HEK293 (cell line): ENCODE data around the gene NME1.

Source experiments
- CTCF ChIA-PET: fragments of 350-600 bp; formaldehyde crosslinking; extraction: SDS; loops from one replicate; lab custom pipeline; 2021; ENCODE audit warnings: antibody characterized with exemption; lab: Yijun Ruan, JAX
- POLR2A ChIA-PET: fragments of 300-600 bp; formaldehyde crosslinking; extraction: SDS; loops from one replicate; lab custom pipeline; 2020; ENCODE audit warnings: antibody characterized with exemption, inconsistent platforms; lab: Yijun Ruan, JAX
- H3K27ac ChIP-seq: fragments of 200-500 bp; sonication (Bioruptor generic); 2 replicates; pipeline ENCODE4 v1.5.1; 2014; ENCODE audit warnings: low read depth, low read length, control low read depth, inconsistent platforms; ENCODE audit errors: extremely low read depth
- H3K36me3 ChIP-seq, 2 experiments: fragments of 200-500 bp in 1 of 2; sonication (Bioruptor generic) in 1 of 2; 1 replicate in 1 of 2; 2 replicates in 1 of 2; pipeline ENCODE4 v1.5.1; 2014 to 2017; ENCODE audit warnings: inconsistent platforms in 2 of 2, low read length in 2 of 2; ENCODE audit not compliant: control insufficient read depth in 2 of 2, insufficient read depth in 1 of 2
- H3K4me1 ChIP-seq: fragments of 200-500 bp; sonication (Bioruptor generic); 2 replicates; pipeline ENCODE4 v1.5.1; 2014; ENCODE audit warnings: mild to moderate bottlenecking, low read length, inconsistent platforms; ENCODE audit not compliant: control insufficient read depth, insufficient read depth
- H3K4me3 ChIP-seq: 2 replicates; pipeline ENCODE4 v1.5.1; 2011; ENCODE audit warnings: low read depth, mild to moderate bottlenecking, control low read depth, low read length, moderate library complexity
- H3K9me3 ChIP-seq: fragments of 200-500 bp; sonication (Bioruptor generic); 2 replicates; pipeline ENCODE4 v1.5.1; 2014; ENCODE audit warnings: low read depth, low read length, inconsistent platforms; ENCODE audit not compliant: control insufficient read depth, insufficient read depth
- BCL11A ChIP-seq: fragments of 450-650 bp; formaldehyde crosslinking; IDR thresholded peaks from 2 replicates; pipeline ENCODE4 v1.5.1; 2016; ENCODE audit warnings: low read depth, missing biosample characterization, missing genetic modification characterization
- IKZF3 ChIP-seq: fragments of 450-650 bp; IDR thresholded peaks from 2 replicates; pipeline ENCODE4 v1.5.0; 2018; ENCODE audit warnings: missing biosample characterization, mild to moderate bottlenecking, missing genetic modification characterization, moderate library complexity
- OVOL3 ChIP-seq: fragments of 450-650 bp; formaldehyde crosslinking; IDR thresholded peaks from 2 replicates; pipeline ENCODE4 v1.5.1; 2016; ENCODE audit warnings: missing biosample characterization, missing genetic modification characterization
- REPIN1 ChIP-seq: fragments of 450-650 bp; formaldehyde crosslinking; IDR thresholded peaks from 2 replicates; pipeline ENCODE4 v1.5.1; 2017; ENCODE audit warnings: missing biosample characterization, missing genetic modification characterization, low read depth
- ZNF16 ChIP-seq: fragments of 450-650 bp; formaldehyde crosslinking; IDR thresholded peaks from 2 replicates; pipeline ENCODE4 v1.5.1; 2016; ENCODE audit warnings: low read depth, missing biosample characterization, missing genetic modification characterization
- ZNF341 ChIP-seq: fragments of 450-650 bp; formaldehyde crosslinking; IDR thresholded peaks from 2 replicates; pipeline ENCODE4; 2016; ENCODE audit warnings: low read depth, missing biosample characterization, missing genetic modification characterization
- ZNF585B ChIP-seq: fragments of 450-650 bp; formaldehyde crosslinking; IDR thresholded peaks from 2 replicates; pipeline ENCODE4 v1.5.1; 2016; ENCODE audit warnings: missing biosample characterization, missing genetic modification characterization
- ZNF830 ChIP-seq: fragments of 450-650 bp; IDR thresholded peaks from 2 replicates; pipeline ENCODE4 v1.5.0; 2018; ENCODE audit warnings: missing biosample characterization, missing genetic modification characterization, low read depth, mild to moderate bottlenecking, moderate library complexity
- TF ChIP-seq, protein P1 (sequence below): fragments of 450-650 bp; formaldehyde crosslinking; IDR thresholded peaks from 2 replicates; pipeline ENCODE4 v1.5.1; 2016; ENCODE audit warnings: missing biosample characterization, missing genetic modification characterization
- TF ChIP-seq, protein P2 (sequence below): fragments of 450-650 bp; formaldehyde crosslinking; IDR thresholded peaks from 2 replicates; pipeline ENCODE4 v1.5.1; 2016; ENCODE audit warnings: missing biosample characterization, missing genetic modification characterization
- TF ChIP-seq, protein P3 (sequence below): fragments of 450-650 bp; formaldehyde crosslinking; IDR thresholded peaks from 2 replicates; pipeline ENCODE4 v1.5.1; 2016; ENCODE audit warnings: missing biosample characterization, missing genetic modification characterization

NME1 gene

DNA sequence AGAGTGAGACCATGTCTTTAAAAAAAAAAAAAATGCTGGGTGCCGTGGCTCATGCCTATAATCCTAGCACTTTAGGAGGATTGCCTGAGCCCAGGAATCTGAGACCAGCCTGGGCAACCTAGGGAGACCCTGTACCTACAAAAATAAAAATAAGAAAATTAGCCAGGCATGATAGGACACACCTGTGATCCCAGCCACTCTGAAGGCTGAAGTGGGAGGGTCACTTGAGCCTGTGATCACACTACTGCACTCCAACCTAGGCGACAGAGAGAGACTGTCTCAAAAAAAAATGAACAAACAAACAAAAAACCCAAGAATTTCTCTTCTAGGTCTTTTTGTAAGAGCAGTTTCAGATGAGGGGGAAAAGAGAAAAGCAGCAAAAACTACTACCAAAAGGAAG lies 47.5 kb downstream of the NME1 start:
- no peaks in the 10 kb centered on the region for H3K4me1 ChIP-seq
- H3K9me3 ChIP-seq, result no peaks in the 10 kb centered on the region
- POLR2A ChIA-PET, result no interaction called here
- H3K27ac ChIP-seq, result no peak overlapping the region
- H3K36me3 ChIP-seq, result peaks cover 70 to 74% of the 10 kb centered on the region in 2 experiments
- TF ChIP-seq ZNF830, result no peak
- TF ChIP-seq, protein P1, sequence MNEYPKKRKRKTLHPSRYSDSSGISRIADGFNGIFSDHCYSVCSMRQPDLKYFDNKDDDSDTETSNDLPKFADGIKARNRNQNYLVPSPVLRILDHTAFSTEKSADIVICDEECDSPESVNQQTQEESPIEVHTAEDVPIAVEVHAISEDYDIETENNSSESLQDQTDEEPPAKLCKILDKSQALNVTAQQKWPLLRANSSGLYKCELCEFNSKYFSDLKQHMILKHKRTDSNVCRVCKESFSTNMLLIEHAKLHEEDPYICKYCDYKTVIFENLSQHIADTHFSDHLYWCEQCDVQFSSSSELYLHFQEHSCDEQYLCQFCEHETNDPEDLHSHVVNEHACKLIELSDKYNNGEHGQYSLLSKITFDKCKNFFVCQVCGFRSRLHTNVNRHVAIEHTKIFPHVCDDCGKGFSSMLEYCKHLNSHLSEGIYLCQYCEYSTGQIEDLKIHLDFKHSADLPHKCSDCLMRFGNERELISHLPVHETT (tag by site-specific recombination), result no peak
- TF ChIP-seq ZNF341 (tag by site-specific recombination), result no peak
- TF ChIP-seq, protein P2, sequence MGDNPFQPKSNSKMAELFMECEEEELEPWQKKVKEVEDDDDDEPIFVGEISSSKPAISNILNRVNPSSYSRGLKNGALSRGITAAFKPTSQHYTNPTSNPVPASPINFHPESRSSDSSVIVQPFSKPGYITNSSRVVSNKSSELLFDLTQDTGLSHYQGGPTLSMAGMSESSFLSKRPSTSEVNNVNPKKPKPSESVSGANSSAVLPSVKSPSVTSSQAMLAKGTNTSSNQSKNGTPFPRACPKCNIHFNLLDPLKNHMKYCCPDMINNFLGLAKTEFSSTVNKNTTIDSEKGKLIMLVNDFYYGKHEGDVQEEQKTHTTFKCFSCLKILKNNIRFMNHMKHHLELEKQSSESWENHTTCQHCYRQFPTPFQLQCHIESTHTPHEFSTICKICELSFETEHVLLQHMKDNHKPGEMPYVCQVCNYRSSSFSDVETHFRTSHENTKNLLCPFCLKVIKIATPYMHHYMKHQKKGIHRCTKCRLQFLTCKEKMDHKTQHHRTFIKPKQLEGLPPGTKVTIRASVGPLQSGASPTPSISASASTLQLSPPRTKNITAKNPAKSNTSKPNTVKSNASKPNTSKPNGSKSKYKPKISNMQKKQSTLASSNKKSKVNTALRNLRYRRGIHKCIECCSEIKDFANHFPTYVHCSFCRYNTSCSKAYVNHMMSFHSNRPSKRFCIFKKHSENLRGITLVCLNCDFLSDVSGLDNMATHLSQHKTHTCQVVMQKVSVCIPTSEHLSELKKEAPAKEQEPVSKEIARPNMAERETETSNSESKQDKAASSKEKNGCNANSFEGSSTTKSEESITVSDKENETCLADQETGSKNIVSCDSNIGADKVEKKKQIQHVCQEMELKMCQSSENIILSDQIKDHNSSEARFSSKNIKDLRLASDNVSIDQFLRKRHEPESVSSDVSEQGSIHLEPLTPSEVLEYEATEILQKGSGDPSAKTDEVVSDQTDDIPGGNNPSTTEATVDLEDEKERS (tag by site-specific recombination), result no peak
- TF ChIP-seq BCL11A (tag by site-specific recombination), result no peak
- TF ChIP-seq OVOL3 (tag by site-specific recombination), result no peak
- no peak for TF ChIP-seq REPIN1 (tag by site-specific recombination)
- CTCF ChIA-PET, result interaction anchor here (0.6 kb wide), 2 partner anchors 126 to 467 kb away, joined by 3 to 4 read pairs; no protein-coding TSS in a partner anchor
- no peak overlapping the region for H3K4me3 ChIP-seq

DNA sequence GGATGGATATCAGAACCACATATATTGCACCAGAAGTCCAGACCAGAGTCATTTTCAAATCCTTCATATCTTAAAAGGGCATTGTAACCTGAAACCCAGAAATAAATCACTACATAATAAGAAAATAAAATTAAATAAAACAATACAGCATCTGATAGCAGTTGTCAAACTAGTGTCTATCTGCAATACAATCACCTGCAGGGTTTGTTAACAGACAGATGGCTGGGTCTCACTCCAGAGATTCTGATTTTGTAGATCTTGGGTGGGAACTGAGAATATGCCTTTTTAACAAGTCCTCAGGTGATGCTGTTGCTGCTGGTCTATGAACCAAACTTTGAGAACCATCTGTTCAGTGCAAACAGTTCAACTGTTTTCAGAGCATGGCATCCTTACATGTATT lies 50.5 kb downstream of the NME1 start:
- POLR2A ChIA-PET, result no interaction called here
- no peak overlapping the region for H3K4me3 ChIP-seq

More for the DNA sequence above, 50.5 kb downstream of the NME1 start:
- TF ChIP-seq, protein P2 (tag by site-specific recombination), result no peak
- TF ChIP-seq ZNF585B (tag by site-specific recombination) (no peak), IKZF3 (tag by site-specific recombination) (no peak), ZNF16 (tag by site-specific recombination) (no peak)
- TF ChIP-seq, protein P3, sequence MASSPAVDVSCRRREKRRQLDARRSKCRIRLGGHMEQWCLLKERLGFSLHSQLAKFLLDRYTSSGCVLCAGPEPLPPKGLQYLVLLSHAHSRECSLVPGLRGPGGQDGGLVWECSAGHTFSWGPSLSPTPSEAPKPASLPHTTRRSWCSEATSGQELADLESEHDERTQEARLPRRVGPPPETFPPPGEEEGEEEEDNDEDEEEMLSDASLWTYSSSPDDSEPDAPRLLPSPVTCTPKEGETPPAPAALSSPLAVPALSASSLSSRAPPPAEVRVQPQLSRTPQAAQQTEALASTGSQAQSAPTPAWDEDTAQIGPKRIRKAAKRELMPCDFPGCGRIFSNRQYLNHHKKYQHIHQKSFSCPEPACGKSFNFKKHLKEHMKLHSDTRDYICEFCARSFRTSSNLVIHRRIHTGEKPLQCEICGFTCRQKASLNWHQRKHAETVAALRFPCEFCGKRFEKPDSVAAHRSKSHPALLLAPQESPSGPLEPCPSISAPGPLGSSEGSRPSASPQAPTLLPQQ (tag by site-specific recombination), result no peak
- TF ChIP-seq, all 188 proteins: peak for 0
- H3K27ac ChIP-seq, result no peak overlapping the region
- H3K36me3 ChIP-seq, result peaks cover 60 to 81% of the 10 kb centered on the region in 2 experiments
- CTCF ChIA-PET, result interaction anchor here (0.6 kb wide), 1 partner anchor 119 kb away, joined by 4 read pairs; no protein-coding TSS in a partner anchor
- H3K9me3 ChIP-seq, result no peaks in the 10 kb centered on the region
- H3K4me1 ChIP-seq, result no peaks in the 10 kb centered on the region
